Measurements from ENCODE around the gene TRIP12. TPM values are rescaled to one million over a fixed set of nuclear protein-coding genes. Genes with fewer than 3 reads are reported as not detected.

TRIP12 gene
- total and polyA plus RNA-seq, 2 of the 13 experiments (the other 11 are each of a cell fraction or from before 2014, with no cell fraction given), result 72.1 to 153 TPM

DNA sequence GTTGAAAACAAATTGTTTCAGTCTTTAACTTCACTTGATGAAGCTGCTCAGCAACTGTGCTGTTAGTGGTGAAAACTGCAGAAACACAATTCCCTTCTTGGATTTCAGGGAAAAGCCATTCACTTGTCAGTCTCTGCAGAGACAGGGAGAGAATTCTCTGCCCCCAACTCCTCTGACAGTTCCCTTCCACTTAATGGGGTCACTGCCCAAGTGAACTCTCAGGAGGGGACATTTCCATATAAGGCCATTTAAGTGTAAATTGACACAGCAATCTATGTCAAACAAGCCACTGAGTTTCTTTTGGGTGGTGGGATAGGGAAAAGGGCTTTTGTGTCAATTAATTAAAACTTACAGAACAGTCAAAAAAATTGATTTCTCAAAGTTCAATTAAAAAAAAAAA lies 156.1 kb downstream of the TRIP12 start:
- H3K4me1 ChIP-seq (ENCODE audit: insufficient read depth, low read length), result no peaks in the 10 kb centered on the region; the same call in 1 of the 2 replicates
- ChIA-PET POLR2A (no interaction called here), CTCF (ENCODE audit: low intra/inter-chr PET ratio, low total read pairs) (no interaction called here)
- H3K4me2 ChIP-seq (ENCODE audit: low read depth, low read length), result no peak overlapping the region
- TF ChIP-seq HOXA3 (CRISPR knock-in tag; IDR thresholded peaks at IDR 0.05) (no peak), ZC3H4 (CRISPR knock-in tag; IDR thresholded peaks at IDR 0.05; ENCODE audit: borderline replicate concordance) (no peak), RBM22 (optimal IDR thresholded peaks at IDR 0.05; ENCODE audit: low read length) (peak; percentile 31), SRF (IDR thresholded peaks at IDR 0.05; ENCODE audit: low read depth, low read length) (peak; percentile 78)
- TF ChIP-seq, protein P1, sequence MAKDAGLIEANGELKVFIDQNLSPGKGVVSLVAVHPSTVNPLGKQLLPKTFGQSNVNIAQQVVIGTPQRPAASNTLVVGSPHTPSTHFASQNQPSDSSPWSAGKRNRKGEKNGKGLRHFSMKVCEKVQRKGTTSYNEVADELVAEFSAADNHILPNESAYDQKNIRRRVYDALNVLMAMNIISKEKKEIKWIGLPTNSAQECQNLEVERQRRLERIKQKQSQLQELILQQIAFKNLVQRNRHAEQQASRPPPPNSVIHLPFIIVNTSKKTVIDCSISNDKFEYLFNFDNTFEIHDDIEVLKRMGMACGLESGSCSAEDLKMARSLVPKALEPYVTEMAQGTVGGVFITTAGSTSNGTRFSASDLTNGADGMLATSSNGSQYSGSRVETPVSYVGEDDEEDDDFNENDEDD (CRISPR knock-in tag; IDR thresholded peaks at IDR 0.05; ENCODE audit: borderline replicate concordance), result no peak
- TF ChIP-seq, protein P2, sequence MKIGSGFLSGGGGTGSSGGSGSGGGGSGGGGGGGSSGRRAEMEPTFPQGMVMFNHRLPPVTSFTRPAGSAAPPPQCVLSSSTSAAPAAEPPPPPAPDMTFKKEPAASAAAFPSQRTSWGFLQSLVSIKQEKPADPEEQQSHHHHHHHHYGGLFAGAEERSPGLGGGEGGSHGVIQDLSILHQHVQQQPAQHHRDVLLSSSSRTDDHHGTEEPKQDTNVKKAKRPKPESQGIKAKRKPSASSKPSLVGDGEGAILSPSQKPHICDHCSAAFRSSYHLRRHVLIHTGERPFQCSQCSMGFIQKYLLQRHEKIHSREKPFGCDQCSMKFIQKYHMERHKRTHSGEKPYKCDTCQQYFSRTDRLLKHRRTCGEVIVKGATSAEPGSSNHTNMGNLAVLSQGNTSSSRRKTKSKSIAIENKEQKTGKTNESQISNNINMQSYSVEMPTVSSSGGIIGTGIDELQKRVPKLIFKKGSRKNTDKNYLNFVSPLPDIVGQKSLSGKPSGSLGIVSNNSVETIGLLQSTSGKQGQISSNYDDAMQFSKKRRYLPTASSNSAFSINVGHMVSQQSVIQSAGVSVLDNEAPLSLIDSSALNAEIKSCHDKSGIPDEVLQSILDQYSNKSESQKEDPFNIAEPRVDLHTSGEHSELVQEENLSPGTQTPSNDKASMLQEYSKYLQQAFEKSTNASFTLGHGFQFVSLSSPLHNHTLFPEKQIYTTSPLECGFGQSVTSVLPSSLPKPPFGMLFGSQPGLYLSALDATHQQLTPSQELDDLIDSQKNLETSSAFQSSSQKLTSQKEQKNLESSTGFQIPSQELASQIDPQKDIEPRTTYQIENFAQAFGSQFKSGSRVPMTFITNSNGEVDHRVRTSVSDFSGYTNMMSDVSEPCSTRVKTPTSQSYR (CRISPR knock-in tag; IDR thresholded peaks at IDR 0.05; ENCODE audit: borderline replicate concordance), result no peak
- no peaks in the 10 kb centered on the region for H3K27me3 ChIP-seq (ENCODE audit: control insufficient read depth in 1 of 2, insufficient read depth in 2 of 2, low read length in 2 of 2)
- no peak overlapping the region for H3K27ac ChIP-seq (ENCODE audit: extremely low read length, insufficient read depth, low read length)
- H2AFZ ChIP-seq (ENCODE audit: low read length), result no peak overlapping the region
- H3K79me2 ChIP-seq (ENCODE audit: insufficient read depth, low read length), result no peaks in the 10 kb centered on the region
- H3K9ac ChIP-seq (ENCODE audit: insufficient read depth, low read depth, low read length), result no peak overlapping the region
- H3K9me3 ChIP-seq (ENCODE audit: low read length), result no peaks in the 10 kb centered on the region
- no peak overlapping the region for H3K4me3 ChIP-seq (replicated peaks in 1 of 3; ENCODE audit: insufficient read depth in 1 of 3, low read depth in 2 of 3, low read length in 3 of 3)
- intact Hi-C loops (cut with micrococcal nuclease; ENCODE audit: unreplicated experiment) (no loop called here), in situ Hi-C loops (cut with HindIII; ENCODE audit: extremely low pct_ligation_motif_present, low pct_unique_long_range_greater_than_20kb) (no loop called here)
- DNase-seq (ENCODE audit: low spot score) (no peak), ATAC-seq (no peak), FAIRE-seq (no peak)
- H4K20me1 ChIP-seq (ENCODE audit: insufficient read depth, low read length), result no peaks in the 10 kb centered on the region
- no TSS peak for BruUV-seq (replicated peaks)
- peaks cover 11 to 63% of the 10 kb centered on the region in 2 experiments for H3K36me3 ChIP-seq (replicated peaks in 1 of 2; ENCODE audit: control insufficient read depth in 1 of 2, insufficient read depth in 2 of 2, low read length in 2 of 2)
